Measurements from ENCODE around the gene GGCX. TPM values are rescaled to one million over a fixed set of nuclear protein-coding genes. Genes with fewer than 3 reads are reported as not detected.

Gene GGCX
- total and polyA plus RNA-seq, 9 of the 15 experiments (the other 6 are each of a cell fraction or from before 2014, with no cell fraction given): 14.4 to 47.1 (median 28.1) TPM

DNA sequence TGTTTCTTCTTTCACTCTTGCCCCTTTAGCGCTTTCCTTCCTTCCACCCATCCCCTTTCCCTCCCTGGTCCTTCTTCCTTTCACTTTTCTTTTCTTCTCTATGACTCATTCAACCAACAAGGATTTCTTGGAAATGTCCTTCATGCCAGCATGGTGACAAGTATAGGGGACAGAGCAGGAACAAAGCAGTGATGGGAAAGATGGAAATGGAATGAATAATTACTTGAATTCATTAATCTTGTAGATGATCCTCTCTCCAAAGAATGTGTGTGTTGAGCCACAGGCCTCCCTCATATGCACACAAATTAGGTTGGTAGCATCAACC lies 24.4 kb upstream of the GGCX start:
- 56% methylated on average over 1 of the region's 1 CpG for WGBS (ENCODE audit: insufficient coverage, low coverage, missing lambda C conversion rate)
- Histone ChIP-seq H3K4me3 (no peak overlapping the region), H3K4me2 (ENCODE audit: insufficient read depth, low read length) (peak overlapping the region; percentile 58)
- TF ChIP-seq JUN (IDR thresholded peaks at IDR 0.05; ENCODE audit: borderline replicate concordance, low read depth, low read length) (peak; percentile 61; the same call in 1 of the 2 replicates), JUN (CRISPR knock-in tag; IDR thresholded peaks at IDR 0.05; ENCODE audit: borderline replicate concordance) (no peak), EHMT2 (IDR thresholded peaks at IDR 0.05) (peak; percentile 42; the same call in 1 of the 2 replicates), NFRKB (IDR thresholded peaks at IDR 0.05; ENCODE audit: low read depth) (0 out of 2 replicates have a peak, but pooled peaks have one; percentile 20), CBFB (CRISPR knock-in tag; IDR thresholded peaks at IDR 0.05) (no peak), KDM4B (IDR thresholded peaks at IDR 0.05; ENCODE audit: borderline replicate concordance in 2 of 2, low read depth in 1 of 2) (no peak), KDM5B (IDR thresholded peaks at IDR 0.05; ENCODE audit: insufficient replicate concordance, low read depth, low read length) (no peak), TFE3 (CRISPR knock-in tag; IDR thresholded peaks at IDR 0.05) (no peak), CREM (IDR thresholded peaks at IDR 0.05; ENCODE audit: low read depth) (no peak), ZNF583 (CRISPR knock-in tag; IDR thresholded peaks at IDR 0.05) (no peak), TAF9B (IDR thresholded peaks at IDR 0.05; ENCODE audit: partially characterized antibody) (peak; percentile 29), SREBF1 (IDR thresholded peaks at IDR 0.05; ENCODE audit: borderline replicate concordance, low read depth, low read length) (no peak), FOXA3 (CRISPR knock-in tag; conservative IDR thresholded peaks at IDR 0.05 in 1 of 2, IDR thresholded peaks at IDR 0.05 in 1 of 2) (peak in 1 of 2 experiments; percentile 69; a peak in 2 of 4 replicates), MXD1 (CRISPR knock-in tag; IDR thresholded peaks at IDR 0.05; ENCODE audit: borderline replicate concordance, poor library complexity, severe bottlenecking) (no peak)
- TF ChIP-seq, protein P1, sequence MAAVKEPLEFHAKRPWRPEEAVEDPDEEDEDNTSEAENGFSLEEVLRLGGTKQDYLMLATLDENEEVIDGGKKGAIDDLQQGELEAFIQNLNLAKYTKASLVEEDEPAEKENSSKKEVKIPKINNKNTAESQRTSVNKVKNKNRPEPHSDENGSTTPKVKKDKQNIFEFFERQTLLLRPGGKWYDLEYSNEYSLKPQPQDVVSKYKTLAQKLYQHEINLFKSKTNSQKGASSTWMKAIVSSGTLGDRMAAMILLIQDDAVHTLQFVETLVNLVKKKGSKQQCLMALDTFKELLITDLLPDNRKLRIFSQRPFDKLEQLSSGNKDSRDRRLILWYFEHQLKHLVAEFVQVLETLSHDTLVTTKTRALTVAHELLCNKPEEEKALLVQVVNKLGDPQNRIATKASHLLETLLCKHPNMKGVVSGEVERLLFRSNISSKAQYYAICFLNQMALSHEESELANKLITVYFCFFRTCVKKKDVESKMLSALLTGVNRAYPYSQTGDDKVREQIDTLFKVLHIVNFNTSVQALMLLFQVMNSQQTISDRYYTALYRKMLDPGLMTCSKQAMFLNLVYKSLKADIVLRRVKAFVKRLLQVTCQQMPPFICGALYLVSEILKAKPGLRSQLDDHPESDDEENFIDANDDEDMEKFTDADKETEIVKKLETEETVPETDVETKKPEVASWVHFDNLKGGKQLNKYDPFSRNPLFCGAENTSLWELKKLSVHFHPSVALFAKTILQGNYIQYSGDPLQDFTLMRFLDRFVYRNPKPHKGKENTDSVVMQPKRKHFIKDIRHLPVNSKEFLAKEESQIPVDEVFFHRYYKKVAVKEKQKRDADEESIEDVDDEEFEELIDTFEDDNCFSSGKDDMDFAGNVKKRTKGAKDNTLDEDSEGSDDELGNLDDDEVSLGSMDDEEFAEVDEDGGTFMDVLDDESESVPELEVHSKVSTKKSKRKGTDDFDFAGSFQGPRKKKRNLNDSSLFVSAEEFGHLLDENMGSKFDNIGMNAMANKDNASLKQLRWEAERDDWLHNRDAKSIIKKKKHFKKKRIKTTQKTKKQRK (IDR thresholded peaks at IDR 0.05; ENCODE audit: borderline replicate concordance, low read depth, low read length): no peak

More for the DNA sequence above, 24.4 kb upstream of the GGCX start:
- H3K9me1 ChIP-seq (ENCODE audit: control insufficient read depth, insufficient read depth, low read length): peaks cover 11% of the 10 kb centered on the region
- H2AFZ ChIP-seq (ENCODE audit: low read depth, low read length): no peak overlapping the region
- H3K9me3 ChIP-seq (replicated peaks; ENCODE audit: control insufficient read depth, insufficient read depth, low read depth, low read length): no peaks in the 10 kb centered on the region
- intact Hi-C loops (cut with micrococcal nuclease) (no loop called here), in situ Hi-C loops (cut with MboI) (no loop called here)
- BruUV-seq (replicated peaks): no TSS peak
- H3K4me1 ChIP-seq (replicated peaks in 1 of 2; ENCODE audit: control insufficient read depth in 2 of 2, insufficient read depth in 2 of 2, low read length in 2 of 2): peaks cover 34 to 45% of the 10 kb centered on the region in 2 experiments
- DNase-seq (ENCODE audit: extremely low read depth in 1 of 4, low spot score in 3 of 4): peak in 1 of 4 experiments; percentile 34
- no peak for FAIRE-seq
- CTCF ChIA-PET (ENCODE audit: low intra/inter-chr PET ratio): no interaction called here
- no peak for ATAC-seq
- no peaks in the 10 kb centered on the region for H3K27me3 ChIP-seq (ENCODE audit: control insufficient read depth in 2 of 2, insufficient read depth in 2 of 2, low read length in 2 of 2)
- H3K27ac ChIP-seq (ENCODE audit: extremely low read depth, low read depth, low read length): peak overlapping the region; percentile 81
- peak overlapping the region; percentile 56 to 74; a peak in 2 of 4 replicates for H3K9ac ChIP-seq (ENCODE audit: insufficient read depth in 1 of 2, low read depth in 2 of 2, low read length in 2 of 2)
- H3K79me2 ChIP-seq (ENCODE audit: control insufficient read depth, insufficient read depth, low read length): no peaks in the 10 kb centered on the region; the same call in 2 of the 3 replicates
- POLR2A ChIA-PET: interaction anchor here (0.6 to 4.0 kb wide), 5 partner anchors 7 to 39 kb away, joined by 3 to 14 read pairs (median 4); partner anchors contain the start of gene RNF181
- H4K20me1 ChIP-seq (replicated peaks; ENCODE audit: control insufficient read depth, insufficient read depth, low read length): no peaks in the 10 kb centered on the region
- peaks cover 36% of the 10 kb centered on the region; the same call in 2 of the 3 replicates for H3K36me3 ChIP-seq (ENCODE audit: control insufficient read depth, insufficient read depth, low read length)

Measured in K562 (cell line).